Neural cell (in vitro differentiated cells): ENCODE data around the gene SHB. TPM values are rescaled to one million over a fixed set of nuclear protein-coding genes. Genes with fewer than 3 reads are reported as not detected.

Source experiments
- H2AFZ ChIP-seq: fragments of 200-600, 300-800 bp; sonication (generic), shearing (Covaris generic); 2 replicates; pipeline ENCODE4 v1.6.0; 2014; ENCODE audit warnings: low read depth, mild to moderate bottlenecking, antibody characterized with exemption, low read length, moderate library complexity
- H3F3A ChIP-seq: fragments of 200-600 bp; shearing (Covaris generic); 2 replicates; pipeline ENCODE4 v1.6.1; 2016; ENCODE audit warnings: mild to moderate bottlenecking, moderate library complexity, mixed read lengths, antibody characterized with exemption, low read length; ENCODE audit not compliant: insufficient read depth, poor library complexity, severe bottlenecking
- H3K27ac ChIP-seq: fragments of 200-600, 300-800 bp; sonication (generic), shearing (Covaris generic); 2 replicates; pipeline ENCODE4 v1.5.1; 2014; ENCODE audit warnings: mild to moderate bottlenecking, low read length, moderate library complexity
- H3K27me3 ChIP-seq: fragments of 300-800, 200-600 bp; sonication (generic), shearing (Covaris generic); 2 replicates; pipeline ENCODE4 v1.6.0; 2014; ENCODE audit warnings: mild to moderate bottlenecking, low read depth, low read length, moderate library complexity; ENCODE audit not compliant: insufficient read depth
- H3K36me3 ChIP-seq: fragments of 300-800, 200-600 bp; sonication (generic), shearing (Covaris generic); 2 replicates; pipeline ENCODE4 v1.5.1; 2014; ENCODE audit warnings: mild to moderate bottlenecking, antibody characterized with exemption, low read length, moderate library complexity; ENCODE audit not compliant: insufficient read depth
- H3K4me2 ChIP-seq: fragments of 300-800, 200-600 bp; sonication (generic), shearing (Covaris generic); 2 replicates; pipeline ENCODE4 v1.6.0; 2014; ENCODE audit warnings: mild to moderate bottlenecking, low read length
- H3K4me3 ChIP-seq: fragments of 300-800, 200-600 bp; sonication (generic), shearing (Covaris generic); 2 replicates; pipeline ENCODE4 v1.5.1; 2014; ENCODE audit warnings: mild to moderate bottlenecking, low read length, moderate library complexity
- H3K79me2 ChIP-seq: fragments of 200-600 bp; shearing (Covaris generic); replicated peaks from 2 replicates; pipeline ENCODE4 v1.6.0; 2014; ENCODE audit warnings: mild to moderate bottlenecking, low read length, moderate library complexity; ENCODE audit not compliant: insufficient read depth
- H3K9ac ChIP-seq: fragments of 300-800, 200-600 bp; sonication (generic), shearing (Covaris generic); 2 replicates; pipeline ENCODE4 v1.6.1; 2016; ENCODE audit warnings: mild to moderate bottlenecking, low read length, mixed read lengths
- H3K9me2 ChIP-seq: fragments of 200-600 bp; shearing (Covaris generic); 2 replicates; pipeline ENCODE4 v1.6.1; 2016; ENCODE audit warnings: mild to moderate bottlenecking, low read length, mixed read lengths; ENCODE audit not compliant: insufficient read depth
- H3K9me3 ChIP-seq: fragments of 200-600, 300-800 bp; sonication (generic), shearing (Covaris generic); 2 replicates; pipeline ENCODE4 v1.6.1; 2016; ENCODE audit warnings: mild to moderate bottlenecking, mixed run types, low read length, moderate library complexity, mixed read lengths
- H4K20me1 ChIP-seq: fragments of 200-600 bp; shearing (Covaris generic); 2 replicates; pipeline ENCODE4 v1.6.1; 2016; ENCODE audit warnings: mild to moderate bottlenecking, mixed run types; ENCODE audit not compliant: insufficient read depth
- EP300 ChIP-seq: fragments of 450-650 bp; conservative IDR thresholded peaks from 2 replicates; pipeline ENCODE4 v1.6.1; 2014; ENCODE audit warnings: antibody characterized with exemption, mild to moderate bottlenecking, moderate library complexity; ENCODE audit not compliant: poor library complexity, severe bottlenecking
- EZH2 ChIP-seq: fragments of 200-600, 300-800 bp; shearing (Covaris generic), sonication (generic); IDR thresholded peaks from 2 replicates; pipeline ENCODE4 v1.6.1; 2014; ENCODE audit warnings: antibody characterized with exemption, low read length, borderline replicate concordance, mild to moderate bottlenecking; ENCODE audit not compliant: insufficient read depth, poor library complexity, severe bottlenecking
- MXI1 ChIP-seq: fragments of 450-650 bp; conservative IDR thresholded peaks from 2 replicates; pipeline ENCODE4 v1.6.1; 2014; ENCODE audit warnings: antibody characterized with exemption, mild to moderate bottlenecking; ENCODE audit not compliant: poor library complexity, severe bottlenecking
- POLR2AphosphoS5 ChIP-seq: IDR thresholded peaks from 2 replicates; pipeline ENCODE4 v1.6.1; 2012
- RAD21 ChIP-seq: fragments of 450-650 bp; conservative IDR thresholded peaks from 2 replicates; pipeline ENCODE4 v1.6.1; 2014; ENCODE audit warnings: antibody characterized with exemption, mild to moderate bottlenecking, moderate library complexity
- SMC3 ChIP-seq: fragments of 450-650 bp; conservative IDR thresholded peaks from 2 replicates; pipeline ENCODE4 v1.6.1; 2014; ENCODE audit warnings: antibody characterized with exemption, mild to moderate bottlenecking, moderate library complexity; ENCODE audit not compliant: poor library complexity
- TAF1 ChIP-seq: IDR thresholded peaks from 2 replicates; pipeline ENCODE4 v1.6.1; 2012; ENCODE audit warnings: low read depth
- polyA plus RNA-seq: library from polyadenylated mRNA; depleted of rRNA; stranded (reverse); fragments of >200 nt; gene quantifications from 2 replicates; pipeline ENCODE4 v1.2.3, GENCODE V29; 2014
- TF ChIP-seq, protein P1 (sequence below): IDR thresholded peaks from 2 replicates; pipeline ENCODE4 v1.6.1; 2012; ENCODE audit warnings: borderline replicate concordance
- TF ChIP-seq, protein P2 (sequence below): fragments of 450-650 bp; IDR thresholded peaks from 2 replicates; pipeline ENCODE4 v1.5.1; 2014; ENCODE audit warnings: antibody characterized with exemption, mild to moderate bottlenecking, moderate library complexity; ENCODE audit not compliant: poor library complexity, severe bottlenecking

SHB gene
- polyA plus RNA-seq, 1 donor from 2014 or later, result 17.5 TPM

DNA sequence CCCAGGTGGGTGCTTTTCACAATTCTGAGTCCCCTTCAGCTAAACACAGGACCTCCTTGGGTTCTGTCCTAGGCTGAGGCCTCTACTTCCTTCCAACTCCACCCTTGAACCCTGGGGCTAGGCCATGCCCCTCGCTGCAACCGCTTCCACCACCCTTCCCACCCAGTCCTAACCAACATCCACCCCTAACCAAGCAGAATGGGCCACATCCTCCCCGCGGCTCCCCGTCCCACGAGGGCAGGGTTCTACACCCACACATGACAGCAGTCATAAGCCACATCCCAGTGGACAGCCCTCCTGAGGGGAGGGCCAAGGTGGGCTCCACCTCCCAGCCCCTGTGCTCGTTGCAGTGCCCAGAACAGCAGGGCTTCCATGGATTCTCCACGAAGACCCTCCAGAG, 65.8 kb downstream of the SHB start:
- no peaks in the 10 kb centered on the region for H3K27me3 ChIP-seq
- TF ChIP-seq, protein P1, sequence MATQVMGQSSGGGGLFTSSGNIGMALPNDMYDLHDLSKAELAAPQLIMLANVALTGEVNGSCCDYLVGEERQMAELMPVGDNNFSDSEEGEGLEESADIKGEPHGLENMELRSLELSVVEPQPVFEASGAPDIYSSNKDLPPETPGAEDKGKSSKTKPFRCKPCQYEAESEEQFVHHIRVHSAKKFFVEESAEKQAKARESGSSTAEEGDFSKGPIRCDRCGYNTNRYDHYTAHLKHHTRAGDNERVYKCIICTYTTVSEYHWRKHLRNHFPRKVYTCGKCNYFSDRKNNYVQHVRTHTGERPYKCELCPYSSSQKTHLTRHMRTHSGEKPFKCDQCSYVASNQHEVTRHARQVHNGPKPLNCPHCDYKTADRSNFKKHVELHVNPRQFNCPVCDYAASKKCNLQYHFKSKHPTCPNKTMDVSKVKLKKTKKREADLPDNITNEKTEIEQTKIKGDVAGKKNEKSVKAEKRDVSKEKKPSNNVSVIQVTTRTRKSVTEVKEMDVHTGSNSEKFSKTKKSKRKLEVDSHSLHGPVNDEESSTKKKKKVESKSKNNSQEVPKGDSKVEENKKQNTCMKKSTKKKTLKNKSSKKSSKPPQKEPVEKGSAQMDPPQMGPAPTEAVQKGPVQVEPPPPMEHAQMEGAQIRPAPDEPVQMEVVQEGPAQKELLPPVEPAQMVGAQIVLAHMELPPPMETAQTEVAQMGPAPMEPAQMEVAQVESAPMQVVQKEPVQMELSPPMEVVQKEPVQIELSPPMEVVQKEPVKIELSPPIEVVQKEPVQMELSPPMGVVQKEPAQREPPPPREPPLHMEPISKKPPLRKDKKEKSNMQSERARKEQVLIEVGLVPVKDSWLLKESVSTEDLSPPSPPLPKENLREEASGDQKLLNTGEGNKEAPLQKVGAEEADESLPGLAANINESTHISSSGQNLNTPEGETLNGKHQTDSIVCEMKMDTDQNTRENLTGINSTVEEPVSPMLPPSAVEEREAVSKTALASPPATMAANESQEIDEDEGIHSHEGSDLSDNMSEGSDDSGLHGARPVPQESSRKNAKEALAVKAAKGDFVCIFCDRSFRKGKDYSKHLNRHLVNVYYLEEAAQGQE, result no peak
- TF ChIP-seq EP300 (no peak), SMC3 (no peak), EZH2 (no peak), POLR2AphosphoS5 (no peak), TAF1 (no peak), MXI1 (no peak), RAD21 (no peak)
- TF ChIP-seq, protein P2, sequence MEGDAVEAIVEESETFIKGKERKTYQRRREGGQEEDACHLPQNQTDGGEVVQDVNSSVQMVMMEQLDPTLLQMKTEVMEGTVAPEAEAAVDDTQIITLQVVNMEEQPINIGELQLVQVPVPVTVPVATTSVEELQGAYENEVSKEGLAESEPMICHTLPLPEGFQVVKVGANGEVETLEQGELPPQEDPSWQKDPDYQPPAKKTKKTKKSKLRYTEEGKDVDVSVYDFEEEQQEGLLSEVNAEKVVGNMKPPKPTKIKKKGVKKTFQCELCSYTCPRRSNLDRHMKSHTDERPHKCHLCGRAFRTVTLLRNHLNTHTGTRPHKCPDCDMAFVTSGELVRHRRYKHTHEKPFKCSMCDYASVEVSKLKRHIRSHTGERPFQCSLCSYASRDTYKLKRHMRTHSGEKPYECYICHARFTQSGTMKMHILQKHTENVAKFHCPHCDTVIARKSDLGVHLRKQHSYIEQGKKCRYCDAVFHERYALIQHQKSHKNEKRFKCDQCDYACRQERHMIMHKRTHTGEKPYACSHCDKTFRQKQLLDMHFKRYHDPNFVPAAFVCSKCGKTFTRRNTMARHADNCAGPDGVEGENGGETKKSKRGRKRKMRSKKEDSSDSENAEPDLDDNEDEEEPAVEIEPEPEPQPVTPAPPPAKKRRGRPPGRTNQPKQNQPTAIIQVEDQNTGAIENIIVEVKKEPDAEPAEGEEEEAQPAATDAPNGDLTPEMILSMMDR, result no peak
- no peaks in the 10 kb centered on the region for H3K9me3 ChIP-seq
- no peak overlapping the region for H3K27ac ChIP-seq
- no peaks in the 10 kb centered on the region for H3K9me2 ChIP-seq
- H3F3A ChIP-seq, result no peaks in the 10 kb centered on the region
- no peak overlapping the region for H2AFZ ChIP-seq
- no peak overlapping the region for H3K4me2 ChIP-seq
- H3K4me3 ChIP-seq, result no peak overlapping the region
- H3K36me3 ChIP-seq, result no peaks in the 10 kb centered on the region
- peaks cover 42% of the 10 kb centered on the region for H3K79me2 ChIP-seq
- H4K20me1 ChIP-seq, result no peaks in the 10 kb centered on the region
- no peak overlapping the region for H3K9ac ChIP-seq

DNA sequence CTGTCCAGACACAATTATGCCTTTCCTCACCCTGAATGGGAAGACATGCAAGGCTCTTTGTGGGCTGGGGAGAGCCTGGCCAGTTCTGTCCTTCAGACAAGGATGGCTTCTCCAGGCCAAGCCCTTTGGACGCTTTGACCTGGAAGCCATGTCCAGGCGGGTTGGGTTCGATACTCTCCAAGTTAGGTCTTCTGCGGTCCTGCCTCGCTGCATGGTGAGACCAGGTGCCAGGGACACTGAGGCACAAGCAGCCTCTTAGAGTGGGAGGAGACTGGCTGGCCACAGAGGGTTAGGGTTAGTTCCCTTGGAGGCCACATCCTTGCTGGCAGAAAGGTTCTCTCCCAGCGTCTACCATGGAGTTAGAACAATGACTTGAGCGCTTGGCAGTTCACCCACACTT, 67.6 kb downstream of the SHB start:
- Histone ChIP-seq H4K20me1 (no peaks in the 10 kb centered on the region), H3K4me3 (no peak overlapping the region), H3K4me2 (no peak overlapping the region), H3F3A (no peaks in the 10 kb centered on the region), H3K9me3 (no peaks in the 10 kb centered on the region), H3K9me2 (no peaks in the 10 kb centered on the region), H2AFZ (no peak overlapping the region), H3K27ac (no peak overlapping the region), H3K9ac (no peak overlapping the region), H3K36me3 (no peaks in the 10 kb centered on the region), H3K79me2 (peaks cover 33% of the 10 kb centered on the region), H3K27me3 (no peaks in the 10 kb centered on the region)
- TF ChIP-seq EP300 (no peak), RAD21 (no peak), SMC3 (no peak), EZH2 (no peak), POLR2AphosphoS5 (no peak), TAF1 (no peak), MXI1 (no peak)
- TF ChIP-seq, protein P2, result no peak
- TF ChIP-seq, protein P1, result no peak
